Prostate gland (tissue), 2 donors: ENCODE results near the gene FOSL2.

Experiments used
- CTCF ChIP-seq, 4 experiments: fragments of 200-600 bp in 2 of 4; fragments of 450-650 bp in 2 of 4; sonication (generic) in 2 of 4; IDR thresholded peaks; 1 replicate in 3 of 4; 2 replicates in 1 of 4; pipeline ENCODE4 v1.5.1; 2016 to 2019; ENCODE audit warnings: antibody characterized with exemption in 4 of 4, mild to moderate bottlenecking in 2 of 4, moderate library complexity in 2 of 4
- POLR2A ChIP-seq: fragments of 450-650 bp; IDR thresholded peaks from one replicate; pipeline ENCODE4 v1.6.1; 2016; ENCODE audit warnings: antibody characterized with exemption, mild to moderate bottlenecking
- POLR2AphosphoS5 ChIP-seq: sonication (generic); formaldehyde crosslinking; IDR thresholded peaks from one replicate; pipeline ENCODE4 v1.6.1; 2017; ENCODE audit warnings: antibody characterized with exemption

DNA sequence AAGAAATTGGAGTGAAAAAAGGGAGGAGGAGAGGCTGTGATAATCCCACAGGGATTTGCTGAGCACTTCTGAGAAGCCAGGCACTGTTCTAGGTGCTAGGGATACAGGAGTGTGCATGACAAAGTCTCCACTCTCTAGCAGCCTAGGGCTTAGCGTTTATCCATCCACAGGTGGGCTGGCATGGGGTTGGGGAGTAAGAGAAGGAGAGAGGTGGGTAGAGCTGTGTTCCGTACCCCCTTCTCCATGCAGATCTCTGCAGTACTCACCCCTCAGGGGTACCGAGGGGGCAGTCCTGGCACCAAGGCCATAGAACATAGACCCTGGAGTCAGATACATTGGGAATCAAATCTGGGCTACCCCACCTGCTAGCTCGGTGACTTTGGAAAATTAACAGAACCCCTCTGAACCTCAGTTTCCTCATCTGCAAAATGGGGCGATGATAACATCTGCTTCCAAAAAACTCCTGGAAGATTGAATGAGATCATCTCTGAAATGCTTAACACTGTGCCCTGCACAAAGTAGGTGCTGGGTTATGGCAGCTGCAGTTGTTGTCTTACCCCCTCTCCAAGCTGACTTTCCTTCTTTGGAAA lies 18.6 kb downstream of the FOSL2 start:
- TF ChIP-seq CTCF (IDR thresholded peaks at IDR 0.05) (no peak), POLR2AphosphoS5 (no peak), POLR2A (no peak)
